LNCaP clone FGC (cell line): Measurements from ENCODE around the gene HOXD3.

Source experiments
- DNase-seq: peaks from one replicate; pipeline ENCODE4 v3.0.0-alpha.2; 2011; ENCODE audit warnings: low read depth
- H3K4me3 ChIP-seq: 2 replicates; pipeline ENCODE4 v1.5.1; 2011; ENCODE audit warnings: mild to moderate bottlenecking, low read depth, low read length, control low read depth
- CTCF ChIP-seq: IDR thresholded peaks from 2 replicates; pipeline ENCODE4 v1.5.1; 2012; ENCODE audit warnings: mild to moderate bottlenecking; ENCODE audit not compliant: control insufficient read depth, insufficient read depth; ENCODE audit errors: extremely low read depth

Gene HOXD3

GRCh38 chr2:176130957-176131847, 25.9 kb upstream of the HOXD3 start:
- H3K4me3 ChIP-seq: no peak overlapping the region
- no peak for DNase-seq
- TF ChIP-seq CTCF: no peak

- H3K4me3 ChIP-seq: no peak overlapping the region
- no peak for DNase-seq
- no peak for TF ChIP-seq CTCF
Measured at GRCh38 chr2:176131848-176132158, 25.3 kb upstream of the HOXD3 start.

- no peak overlapping the region for H3K4me3 ChIP-seq
- DNase-seq: no peak
- no peak for TF ChIP-seq CTCF
Measured at GRCh38 chr2:176132205-176133171, 24.6 kb upstream of the HOXD3 start.

- TF ChIP-seq CTCF: no peak
- no peak overlapping the region for H3K4me3 ChIP-seq
- DNase-seq: no peak
Measured at GRCh38 chr2:176133389-176133788, 23.7 kb upstream of the HOXD3 start.

GRCh38 chr2:176134035-176134434, 23.1 kb upstream of the HOXD3 start:
- H3K4me3 ChIP-seq: no peak overlapping the region
- DNase-seq: no peak
- no peak for TF ChIP-seq CTCF

- no peak for DNase-seq
- TF ChIP-seq CTCF: 0 out of 2 replicates have a peak, but pooled peaks have one; percentile 11
- no peak overlapping the region for H3K4me3 ChIP-seq
Measured at GRCh38 chr2:176135035-176135440, 22.1 kb upstream of the HOXD3 start.
